Measurements from ENCODE around the gene SGIP1. TPM values are rescaled to one million over a fixed set of nuclear protein-coding genes. Genes with fewer than 3 reads are reported as not detected.

Gene SGIP1
- total RNA-seq, 1 donor from 2014 or later = 12.4 TPM

GRCh38 chr1:66764994-66765578 is 231.1 kb downstream of the SGIP1 start:
- H3K27ac ChIP-seq = no peak overlapping the region
- no peaks in the 10 kb centered on the region for H3K36me3 ChIP-seq
- no peaks in the 10 kb centered on the region for H3K9me3 ChIP-seq
- intact Hi-C loops (cut with DNase I) = no loop called here
- TF ChIP-seq, protein P1, sequence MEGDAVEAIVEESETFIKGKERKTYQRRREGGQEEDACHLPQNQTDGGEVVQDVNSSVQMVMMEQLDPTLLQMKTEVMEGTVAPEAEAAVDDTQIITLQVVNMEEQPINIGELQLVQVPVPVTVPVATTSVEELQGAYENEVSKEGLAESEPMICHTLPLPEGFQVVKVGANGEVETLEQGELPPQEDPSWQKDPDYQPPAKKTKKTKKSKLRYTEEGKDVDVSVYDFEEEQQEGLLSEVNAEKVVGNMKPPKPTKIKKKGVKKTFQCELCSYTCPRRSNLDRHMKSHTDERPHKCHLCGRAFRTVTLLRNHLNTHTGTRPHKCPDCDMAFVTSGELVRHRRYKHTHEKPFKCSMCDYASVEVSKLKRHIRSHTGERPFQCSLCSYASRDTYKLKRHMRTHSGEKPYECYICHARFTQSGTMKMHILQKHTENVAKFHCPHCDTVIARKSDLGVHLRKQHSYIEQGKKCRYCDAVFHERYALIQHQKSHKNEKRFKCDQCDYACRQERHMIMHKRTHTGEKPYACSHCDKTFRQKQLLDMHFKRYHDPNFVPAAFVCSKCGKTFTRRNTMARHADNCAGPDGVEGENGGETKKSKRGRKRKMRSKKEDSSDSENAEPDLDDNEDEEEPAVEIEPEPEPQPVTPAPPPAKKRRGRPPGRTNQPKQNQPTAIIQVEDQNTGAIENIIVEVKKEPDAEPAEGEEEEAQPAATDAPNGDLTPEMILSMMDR (IDR thresholded peaks at IDR 0.05) = peak; percentile 66
- ATAC-seq (peak in 1 of 2 donors; percentile 69), DNase-seq (no peak)
- H3K4me3 ChIP-seq = no peak overlapping the region
- no peaks in the 10 kb centered on the region for H3K4me1 ChIP-seq
- H3K27me3 ChIP-seq (ENCODE audit: low read depth) = no peaks in the 10 kb centered on the region

DNA sequence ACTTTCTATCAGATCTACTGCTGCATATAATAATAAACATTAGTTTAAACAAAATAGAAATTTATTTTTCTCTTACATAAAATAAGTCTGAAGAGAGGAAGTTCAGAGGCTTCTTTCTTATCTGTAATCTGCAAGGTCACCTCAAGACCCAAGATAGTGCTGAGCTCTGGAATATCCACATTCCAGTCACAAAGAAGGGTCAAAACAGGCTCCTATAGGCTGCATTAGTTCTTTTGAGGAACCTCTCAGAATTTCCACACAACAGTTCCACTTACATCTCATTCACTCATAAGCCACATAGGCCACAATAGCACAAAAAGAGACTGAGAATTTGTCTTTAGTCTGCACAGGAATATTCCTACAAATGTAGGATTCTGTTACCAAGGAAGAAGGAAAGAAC is 233.7 kb downstream of the SGIP1 start:
- intact Hi-C loops (cut with DNase I) = no loop called here
- Histone ChIP-seq H3K27ac (no peak overlapping the region), H3K4me1 (no peaks in the 10 kb centered on the region), H3K36me3 (no peaks in the 10 kb centered on the region), H3K9me3 (no peaks in the 10 kb centered on the region), H3K4me3 (no peak overlapping the region), H3K27me3 (ENCODE audit: low read depth) (no peaks in the 10 kb centered on the region)
- TF ChIP-seq, protein P1 (IDR thresholded peaks at IDR 0.05) = no peak
- ATAC-seq = no peak
- no peak for DNase-seq

DNA sequence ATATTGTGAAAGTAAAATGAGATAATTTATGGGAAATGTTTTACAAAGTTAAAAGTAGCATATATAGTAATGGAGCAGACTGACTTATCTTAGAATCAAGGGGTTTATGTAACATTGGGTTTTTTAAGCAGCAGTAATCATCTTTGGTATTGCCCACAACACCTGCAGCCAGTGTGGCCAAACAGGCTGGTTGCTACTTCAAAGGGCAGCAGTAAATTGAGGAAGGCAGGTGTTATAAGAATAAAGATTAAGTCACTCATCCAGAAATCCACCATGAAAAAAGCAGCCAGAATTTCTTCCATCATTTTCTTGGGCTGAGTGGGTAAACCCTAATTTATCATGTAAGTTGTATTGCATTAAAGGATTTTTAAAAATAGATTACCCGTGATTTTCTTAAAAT is 235.0 kb downstream of the SGIP1 start:
- no peak for ATAC-seq
- intact Hi-C loops (cut with DNase I) = no loop called here
- H3K4me3 ChIP-seq = no peak overlapping the region
- TF ChIP-seq, protein P1 (IDR thresholded peaks at IDR 0.05) = no peak
- no peaks in the 10 kb centered on the region for H3K9me3 ChIP-seq
- no peak for DNase-seq
- H3K4me1 ChIP-seq = no peaks in the 10 kb centered on the region
- no peak overlapping the region for H3K27ac ChIP-seq
- no peaks in the 10 kb centered on the region for H3K36me3 ChIP-seq
- H3K27me3 ChIP-seq (ENCODE audit: low read depth) = no peaks in the 10 kb centered on the region

GRCh38 chr1:66769512-66770229 is 235.7 kb downstream of the SGIP1 start:
- no peak for DNase-seq
- no peak overlapping the region for H3K4me3 ChIP-seq
- no peak for ATAC-seq
- TF ChIP-seq, protein P1 (IDR thresholded peaks at IDR 0.05) = no peak
- H3K27ac ChIP-seq = no peak overlapping the region
- H3K27me3 ChIP-seq (ENCODE audit: low read depth) = no peaks in the 10 kb centered on the region
- no peaks in the 10 kb centered on the region for H3K9me3 ChIP-seq
- no peaks in the 10 kb centered on the region for H3K4me1 ChIP-seq
- H3K36me3 ChIP-seq = no peaks in the 10 kb centered on the region
- intact Hi-C loops (cut with DNase I) = no loop called here

GRCh38 chr1:66770240-66770639 is 236.3 kb downstream of the SGIP1 start:
- ATAC-seq (no peak), DNase-seq (no peak)
- H3K27ac ChIP-seq = no peak overlapping the region
- intact Hi-C loops (cut with DNase I) = no loop called here
- no peaks in the 10 kb centered on the region for H3K4me1 ChIP-seq
- no peaks in the 10 kb centered on the region for H3K9me3 ChIP-seq
- no peaks in the 10 kb centered on the region for H3K27me3 ChIP-seq (ENCODE audit: low read depth)
- H3K36me3 ChIP-seq = no peaks in the 10 kb centered on the region
- no peak overlapping the region for H3K4me3 ChIP-seq
- TF ChIP-seq, protein P1 (IDR thresholded peaks at IDR 0.05) = no peak
